GM21360 (cell line): ENCODE measurements around the gene PITPNM2.

Source experiments
- ATAC-seq: cut with Tn5 transposase; IDR thresholded peaks from one replicate; pipeline ENCODE4 v1.9.1; 2021; ENCODE audit warnings: mild to moderate bottlenecking, moderate library complexity; ENCODE audit not compliant: unreplicated experiment

Gene PITPNM2

GRCh38 chr12:123145211-123145610 is 5.7 kb downstream of the PITPNM2 start:
- ATAC-seq: no peak

GRCh38 chr12:123143736-123144461 is 7.0 kb downstream of the PITPNM2 start:
- ATAC-seq: no peak

GRCh38 chr12:123142921-123143735 is 7.8 kb downstream of the PITPNM2 start:
- no peak for ATAC-seq

GRCh38 chr12:123142518-123142840 is 8.4 kb downstream of the PITPNM2 start:
- ATAC-seq: no peak

GRCh38 chr12:123141615-123142517 is 9.0 kb downstream of the PITPNM2 start:
- ATAC-seq: no peak

- ATAC-seq: no peak
Measured at GRCh38 chr12:123140676-123141614, 9.9 kb downstream of the PITPNM2 start.

- ATAC-seq: no peak
Measured at GRCh38 chr12:123139926-123140675, 10.8 kb downstream of the PITPNM2 start.

- no peak for ATAC-seq
Measured at GRCh38 chr12:123135688-123136087, 15.2 kb downstream of the PITPNM2 start.

GRCh38 chr12:123134826-123135225 is 16.1 kb downstream of the PITPNM2 start:
- ATAC-seq: no peak

GRCh38 chr12:123134271-123134671 is 16.6 kb downstream of the PITPNM2 start:
- no peak for ATAC-seq

- no peak for ATAC-seq
Measured at GRCh38 chr12:123133701-123134100, 17.2 kb downstream of the PITPNM2 start.

GRCh38 chr12:123132951-123133619 is 17.8 kb downstream of the PITPNM2 start:
- ATAC-seq: no peak

GRCh38 chr12:123131879-123132402 is 18.9 kb downstream of the PITPNM2 start:
- ATAC-seq: no peak

- no peak for ATAC-seq
Measured at GRCh38 chr12:123131291-123131832, 19.5 kb downstream of the PITPNM2 start.

GRCh38 chr12:123129621-123130020 is 21.3 kb downstream of the PITPNM2 start:
- no peak for ATAC-seq

GRCh38 chr12:123127182-123127495 is 23.8 kb downstream of the PITPNM2 start:
- ATAC-seq: no peak

GRCh38 chr12:123126294-123127181 is 24.4 kb downstream of the PITPNM2 start:
- no peak for ATAC-seq

GRCh38 chr12:123122626-123123025 is 28.3 kb downstream of the PITPNM2 start:
- no peak for ATAC-seq
